CD4-positive, alpha-beta T cell treated with Interleukin-15 for 4 hours (primary cell): ENCODE data around the gene HLF.

ENCODE experiments used
- DNase-seq: peaks from one replicate; pipeline ENCODE4 v3.0.0-alpha.2; 2020; ENCODE audit warnings: low spot score

Gene HLF

DNA sequence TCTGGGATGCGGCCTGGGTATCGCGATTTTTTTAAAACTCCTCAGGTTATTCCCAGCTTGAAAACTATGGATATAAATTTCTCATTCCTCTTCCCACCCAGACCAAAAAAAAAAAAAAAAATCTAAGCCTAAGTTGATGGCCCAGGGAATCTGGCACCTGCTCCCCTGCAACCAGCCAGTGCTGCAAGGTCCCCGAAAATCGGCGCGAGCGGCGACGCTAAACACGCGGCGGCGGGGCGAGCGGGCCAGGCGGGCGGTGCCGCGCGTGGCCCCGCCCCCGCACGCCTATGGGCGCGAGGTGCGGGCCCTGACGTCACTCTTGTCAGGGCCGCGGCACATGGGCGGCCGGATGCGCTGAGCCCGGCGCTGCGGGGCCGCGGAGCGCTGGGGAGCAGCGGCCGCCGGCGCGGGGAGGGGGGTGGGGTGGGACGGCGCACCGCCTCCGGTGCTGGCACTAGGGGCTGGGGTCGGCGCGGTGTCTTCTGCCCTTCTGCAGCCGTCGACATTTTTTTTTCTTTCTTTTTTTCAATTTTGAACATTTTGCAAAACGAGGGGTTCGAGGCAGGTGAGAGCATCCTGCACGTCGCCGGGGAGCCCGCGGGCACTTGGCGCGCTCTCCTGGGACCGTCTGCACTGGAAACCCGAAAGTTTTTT, at the start of gene HLF:
Gene HLF (plus strand): TSS at position 316 of the 654 bp plus-strand sequence. CDS start 525 bp downstream, outside the sequence.
- DNase-seq, result peak; percentile 79

DNA sequence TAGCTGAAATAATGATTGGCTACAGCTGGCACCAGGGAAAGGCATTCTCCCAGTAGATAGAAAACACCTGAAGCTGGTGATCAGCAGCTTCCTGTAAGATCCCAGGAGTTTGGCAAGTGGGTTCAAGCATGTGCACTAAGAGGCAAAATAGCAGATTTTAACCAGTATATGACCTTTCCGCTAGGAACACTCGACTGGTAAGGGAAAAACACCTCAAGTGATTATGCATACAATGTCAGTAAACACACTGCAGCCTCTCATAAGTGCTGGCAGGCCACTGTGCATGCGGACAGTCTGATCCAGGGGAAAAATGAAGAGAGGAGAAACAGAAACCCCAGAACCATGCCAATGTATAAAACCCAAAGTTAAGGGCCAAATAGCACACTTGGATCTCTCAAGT, 49.0 kb upstream of the HLF start:
- DNase-seq, result no peak

- no peak for DNase-seq
These were observed 47.9 kb upstream of the HLF start for GRCh38 chr17:55216888-55217287.

DNA sequence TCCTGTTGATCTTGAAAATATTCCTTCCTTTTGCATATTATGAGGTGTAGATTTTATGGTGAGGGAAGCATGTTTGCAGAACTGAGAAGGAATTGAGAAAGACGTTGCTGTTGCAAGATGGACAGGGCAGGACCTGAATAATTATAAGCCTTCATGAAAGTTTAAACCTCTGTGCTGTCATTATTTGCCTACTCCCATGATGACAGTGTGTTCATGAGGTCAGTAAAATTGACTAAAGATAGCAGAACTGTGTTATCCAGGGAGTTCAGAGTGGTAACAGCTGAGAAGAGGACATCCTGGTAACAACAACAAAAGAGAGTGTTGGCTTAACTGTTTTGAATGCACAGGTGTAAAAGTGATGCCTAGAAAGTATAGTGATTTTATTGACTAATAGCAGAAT, 45.3 kb upstream of the HLF start:
- DNase-seq, result no peak

DNA sequence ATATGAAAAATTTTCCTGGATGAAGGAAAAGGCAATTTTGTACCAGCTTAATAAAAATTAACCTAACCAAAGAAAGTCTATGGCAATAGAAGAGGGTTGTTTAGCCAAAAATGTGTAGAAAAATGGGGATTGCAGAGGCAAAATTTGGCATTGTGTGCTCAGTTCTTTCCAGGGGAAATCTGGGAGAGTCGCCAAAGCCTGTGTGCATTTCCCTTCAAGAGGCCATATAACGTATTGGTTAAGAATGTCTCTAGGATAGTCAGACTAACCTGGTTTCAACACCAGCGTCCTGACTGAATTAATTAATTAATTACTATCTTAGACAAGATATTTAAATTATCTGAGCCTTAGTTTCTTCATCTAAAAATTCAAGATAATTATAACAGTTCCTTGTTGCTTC, 44.8 kb upstream of the HLF start:
- no peak for DNase-seq

- no peak for DNase-seq
These were observed 41.2 kb upstream of the HLF start for GRCh38 chr17:55223524-55223923.

- DNase-seq, result no peak
These were observed 40.0 kb upstream of the HLF start for GRCh38 chr17:55224746-55225145.

GRCh38 chr17:55225237-55225636, 39.5 kb upstream of the HLF start:
- no peak for DNase-seq

DNA sequence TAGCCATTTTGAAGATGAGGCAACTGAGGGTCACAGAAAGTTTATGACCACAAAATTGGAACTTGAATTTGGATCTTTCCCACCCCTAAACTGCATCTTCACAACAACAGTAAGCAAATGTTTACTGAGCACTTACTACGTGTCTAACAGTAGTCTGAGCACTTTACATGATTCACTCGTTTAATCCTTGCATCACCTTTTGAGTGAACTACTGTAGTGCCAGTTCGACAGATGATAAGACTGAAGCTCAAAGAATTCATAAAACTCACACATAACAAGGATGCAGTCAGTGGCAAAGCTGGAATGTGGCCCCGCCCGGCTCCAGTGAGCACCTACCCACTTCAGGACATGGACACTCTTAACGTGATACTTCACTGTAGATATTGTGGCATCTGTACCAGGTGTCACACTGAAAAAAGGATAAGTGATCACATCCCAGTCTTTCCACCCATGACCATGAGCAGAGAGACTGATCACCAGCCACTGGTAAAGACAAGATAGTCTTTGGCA, 36.0 kb upstream of the HLF start:
- DNase-seq, result no peak

DNA sequence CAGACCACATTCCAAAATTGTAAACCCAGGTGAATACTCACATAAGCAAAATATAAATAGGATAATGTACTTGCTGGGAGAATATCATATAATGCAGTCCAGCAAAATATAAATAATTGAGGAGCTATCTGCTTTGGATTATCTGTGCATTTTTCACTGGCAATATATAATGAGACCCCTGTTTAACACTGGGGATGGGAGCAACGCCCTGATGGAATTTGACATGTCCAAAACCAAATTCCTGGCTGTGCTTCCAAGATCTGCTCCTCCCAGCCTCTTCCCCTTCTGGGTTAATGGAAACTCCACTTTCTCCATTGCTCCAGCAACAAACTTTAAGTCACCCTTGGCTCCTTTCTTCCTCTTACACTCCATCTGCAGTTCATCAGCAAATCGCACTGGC, 35.5 kb upstream of the HLF start:
- no peak for DNase-seq

- DNase-seq, result no peak
These were observed 34.0 kb upstream of the HLF start for GRCh38 chr17:55230716-55231115.

DNA sequence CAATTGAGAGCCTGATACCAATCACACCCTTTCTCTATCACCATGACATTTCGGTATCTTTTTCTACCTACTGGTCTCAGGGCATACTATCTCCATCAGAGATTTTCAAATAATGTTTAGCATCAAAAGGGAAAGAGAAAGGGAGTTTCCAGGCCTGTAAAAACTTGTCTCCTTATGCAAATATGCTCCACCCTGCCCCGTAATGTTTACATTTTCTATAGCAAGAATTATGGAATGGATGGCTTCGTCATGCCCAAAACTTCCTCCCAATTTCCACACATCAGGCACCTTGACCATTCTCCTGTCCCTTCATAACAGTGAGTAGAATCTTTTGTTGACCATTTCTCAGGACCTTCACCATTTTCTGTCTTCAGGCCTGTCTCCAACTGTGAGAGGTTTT, 30.9 kb upstream of the HLF start:
- DNase-seq, result no peak

GRCh38 chr17:55236316-55236715, 28.4 kb upstream of the HLF start:
- DNase-seq, result no peak

DNA sequence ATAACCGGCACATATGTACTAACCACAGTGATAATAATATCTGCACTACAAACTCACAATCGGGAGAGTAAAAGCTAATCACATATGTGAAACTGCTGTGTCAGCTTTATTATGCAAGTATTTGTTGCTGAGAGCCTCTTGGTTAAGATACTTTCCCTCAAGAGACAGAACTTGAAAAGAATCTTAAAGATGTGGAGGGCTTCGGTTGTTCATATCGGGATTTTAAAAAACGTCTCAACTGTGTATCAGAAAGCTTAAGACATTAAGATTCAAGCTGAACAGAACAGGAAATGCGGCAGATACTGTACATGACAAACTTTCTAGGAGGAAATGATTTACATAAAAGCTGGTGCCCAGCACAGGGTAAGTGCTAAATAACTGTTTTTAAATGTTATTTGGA, 27.5 kb upstream of the HLF start:
- DNase-seq, result peak; percentile 40

GRCh38 chr17:55237841-55238178, 26.9 kb upstream of the HLF start:
- DNase-seq, result no peak

DNA sequence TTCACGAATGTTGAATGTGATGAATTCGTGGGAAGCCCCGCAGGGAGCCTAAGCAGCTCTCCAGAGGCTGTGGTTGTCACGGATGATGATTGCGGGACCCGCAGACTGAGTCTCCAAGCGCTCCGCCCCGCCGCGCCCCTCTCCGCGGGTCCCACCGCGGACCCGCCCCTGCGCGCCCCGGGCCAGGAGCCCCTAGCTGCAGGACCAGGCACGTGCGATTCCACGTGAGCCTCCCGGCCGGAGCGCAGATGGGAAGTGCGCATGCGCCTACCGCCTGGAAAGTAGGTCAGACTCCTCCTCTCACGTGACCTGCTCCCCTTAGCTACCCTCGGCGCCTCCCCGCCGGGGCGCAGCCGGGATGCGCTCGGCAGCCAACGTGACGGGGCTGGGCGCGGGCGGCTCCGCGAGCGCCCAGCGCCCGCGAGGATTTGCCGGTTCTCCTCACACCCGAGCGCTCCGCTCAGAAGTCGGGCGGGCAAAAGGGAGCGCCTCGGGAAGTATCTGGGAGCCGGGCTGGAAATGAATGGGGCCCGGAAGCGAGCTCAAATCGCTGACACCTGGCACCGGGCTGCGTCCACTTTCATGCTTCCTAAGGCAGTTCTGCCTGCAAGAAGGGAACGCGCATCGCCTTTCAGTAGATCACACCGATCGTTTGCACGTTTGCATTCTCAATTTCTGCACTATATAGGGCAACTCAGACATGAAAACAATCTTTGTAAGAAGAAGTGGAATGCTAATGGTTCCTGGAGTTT, 26.4 kb upstream of the HLF start:
- peak; percentile 89 for DNase-seq

DNA sequence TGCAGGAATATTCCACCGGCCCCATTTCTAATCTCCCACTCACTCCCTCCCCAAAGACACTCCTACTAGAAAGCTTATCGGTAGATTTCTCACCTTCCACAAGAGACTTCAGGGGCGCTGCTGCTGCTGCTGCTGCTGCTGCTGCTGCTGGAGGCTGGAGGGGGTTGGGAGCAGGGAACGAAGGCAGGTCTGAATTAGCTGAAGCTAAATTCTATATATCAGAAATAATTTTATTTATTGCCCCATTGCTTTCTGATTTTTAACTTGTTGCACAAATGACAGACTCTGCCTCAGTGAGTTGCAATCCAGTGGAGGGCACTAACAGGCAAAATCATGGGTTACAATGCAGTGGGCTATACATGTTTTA, 25.8 kb upstream of the HLF start:
- no peak for DNase-seq

DNA sequence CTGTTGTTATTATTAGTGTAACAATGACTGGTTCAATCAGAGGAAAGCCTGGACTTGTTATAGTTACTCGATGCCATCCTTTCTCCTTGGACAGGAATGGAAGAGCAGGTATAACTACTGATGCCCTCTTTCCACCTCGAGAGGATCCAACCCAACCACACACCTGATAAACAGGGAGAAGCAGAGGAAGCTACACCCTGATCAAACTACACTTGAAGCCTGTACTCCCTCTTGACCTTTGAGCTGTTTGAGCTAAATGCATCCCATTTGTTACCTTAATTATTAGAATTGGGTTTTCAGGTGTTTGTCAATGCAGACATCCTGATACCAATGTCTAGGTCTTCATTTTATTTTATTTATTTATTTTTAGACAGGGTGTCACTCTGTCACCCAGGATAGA, 23.7 kb upstream of the HLF start:
- DNase-seq, result no peak

GRCh38 chr17:55242476-55242875, 22.3 kb upstream of the HLF start:
- no peak for DNase-seq

DNA sequence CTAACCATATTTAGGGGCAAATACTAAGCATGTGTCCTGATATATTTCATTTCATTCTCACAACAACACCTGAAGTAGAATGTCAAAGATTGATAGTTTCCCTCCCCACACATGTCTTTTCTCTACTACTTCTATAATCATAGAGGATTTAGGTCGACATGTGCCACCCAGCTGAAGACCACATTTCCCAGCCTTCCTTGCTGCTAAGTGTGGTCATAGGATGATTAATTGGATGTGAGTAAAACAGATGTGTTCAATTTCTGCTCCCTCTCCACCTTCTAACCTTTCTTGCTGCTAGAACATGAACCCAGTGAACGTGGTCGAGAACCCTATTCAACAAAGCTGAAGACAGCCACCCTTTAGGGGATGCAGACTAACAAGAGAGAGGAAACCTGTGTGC, 18.8 kb upstream of the HLF start:
- no peak for DNase-seq

DNA sequence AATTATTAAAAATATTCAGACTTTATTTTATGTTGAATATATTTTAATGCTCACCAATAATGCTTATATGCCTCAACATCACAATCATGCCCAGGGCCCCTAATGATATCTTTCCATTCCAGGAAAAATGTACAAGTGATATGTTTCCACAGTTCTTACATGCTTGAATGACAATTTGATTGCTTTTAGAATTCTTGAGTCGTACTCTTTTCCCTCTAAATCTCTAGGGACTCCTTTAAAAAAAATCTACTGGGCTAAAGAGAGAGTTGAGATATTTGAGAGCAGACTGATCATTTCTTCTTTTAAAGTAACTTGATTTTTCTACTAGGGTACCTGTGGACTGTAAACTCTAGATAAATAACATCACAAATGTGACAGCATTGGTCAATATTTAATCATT, 18.2 kb upstream of the HLF start:
- no peak for DNase-seq

DNA sequence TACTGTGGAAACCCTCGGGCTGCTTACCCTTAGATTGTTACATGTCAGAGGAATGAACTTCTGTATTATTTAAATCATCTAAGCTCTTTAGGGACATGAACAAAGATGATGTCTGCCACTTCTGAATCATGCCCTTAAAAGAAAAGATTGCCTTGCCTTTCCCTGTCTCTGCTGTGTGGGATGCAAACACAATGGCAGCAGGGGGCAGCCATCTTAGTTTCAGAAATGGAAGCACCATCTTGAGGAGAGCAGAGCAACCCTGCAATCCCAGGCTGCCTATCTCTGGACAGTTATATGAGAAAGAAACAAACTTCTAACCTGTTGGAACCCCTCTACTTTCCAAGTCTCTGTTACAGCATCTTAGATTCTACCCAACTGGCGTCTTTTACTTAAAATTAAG, 16.7 kb upstream of the HLF start:
- no peak for DNase-seq

- no peak for DNase-seq
These were observed 14.9 kb upstream of the HLF start for GRCh38 chr17:55249861-55250260.

DNA sequence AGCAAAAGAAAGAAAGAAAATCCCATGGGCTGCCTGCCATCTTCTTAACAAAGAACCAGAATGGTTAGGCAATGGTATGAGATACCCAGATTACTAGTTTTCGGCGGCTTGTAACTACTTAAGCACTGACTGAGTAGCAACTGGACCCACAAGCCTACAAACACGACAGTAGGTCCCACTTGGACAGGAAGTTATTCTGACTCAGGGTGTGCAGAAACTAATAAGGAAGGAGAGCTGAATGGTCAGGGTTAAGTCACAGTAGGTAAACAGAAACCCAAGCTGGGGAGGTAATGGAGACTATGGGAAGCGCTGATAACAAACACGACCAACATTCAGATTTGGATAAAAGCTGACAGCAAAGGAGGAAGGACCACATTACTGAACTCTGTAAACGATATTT, 10.4 kb upstream of the HLF start:
- DNase-seq, result no peak
